Dedifferentiated amniotic fluid mesenchymal stem cell (primary cell): Measurements from ENCODE around the gene KIF3A.
A peak's percentile ranks its signal among the peaks of the same experiment; 100 is the strongest.
"Not testable (repeated sequence)": the region's sequence is repeated elsewhere in the genome, so short reads cannot be mapped to it uniquely, and the experiment has no call there.

ENCODE experiments used
- DNase-seq: peaks from one replicate; pipeline ENCODE4 v3.0.0-alpha.2; 2016; ENCODE audit errors: extremely low spot score

KIF3A gene

DNA sequence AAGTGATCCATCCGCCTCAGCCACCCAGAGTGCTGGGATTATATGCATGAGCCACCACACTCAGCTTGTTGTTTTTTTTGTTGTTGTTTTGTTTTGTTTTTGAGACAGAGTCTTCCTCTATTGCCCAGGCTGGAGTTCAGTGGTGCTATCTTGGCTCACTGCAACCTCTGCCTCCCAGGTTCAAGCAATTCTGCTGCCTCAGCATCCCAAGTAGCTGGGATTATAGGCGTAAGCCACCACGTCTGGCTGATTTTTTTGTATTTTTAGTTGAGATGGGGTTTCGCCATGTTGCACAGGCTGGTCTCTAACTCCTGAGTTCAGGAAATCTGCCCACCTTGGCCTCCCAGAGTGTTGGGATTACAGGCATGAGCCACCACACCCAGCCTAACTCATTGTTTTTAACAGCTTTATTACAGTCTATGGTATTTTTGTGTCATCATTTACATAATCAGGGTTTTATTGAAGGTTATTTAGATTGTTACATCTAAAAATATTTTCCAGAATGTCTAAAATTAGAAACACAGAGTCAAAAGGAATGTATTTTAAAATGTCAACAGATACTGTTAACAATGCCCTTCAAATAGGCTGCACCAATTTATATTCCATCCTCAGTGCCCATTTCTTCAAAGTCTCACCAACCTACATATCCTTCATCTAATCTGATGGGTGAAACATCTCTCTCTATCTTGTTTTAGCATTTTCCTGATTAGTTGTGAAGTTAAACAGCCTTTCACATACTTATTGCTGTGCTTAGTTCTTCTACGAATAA is 18.6 kb downstream of the KIF3A start:
- no peak for DNase-seq

- no peak for DNase-seq
Observed at GRCh38 chr5:132714456-132715307, 22.7 kb downstream of the KIF3A start.

DNA sequence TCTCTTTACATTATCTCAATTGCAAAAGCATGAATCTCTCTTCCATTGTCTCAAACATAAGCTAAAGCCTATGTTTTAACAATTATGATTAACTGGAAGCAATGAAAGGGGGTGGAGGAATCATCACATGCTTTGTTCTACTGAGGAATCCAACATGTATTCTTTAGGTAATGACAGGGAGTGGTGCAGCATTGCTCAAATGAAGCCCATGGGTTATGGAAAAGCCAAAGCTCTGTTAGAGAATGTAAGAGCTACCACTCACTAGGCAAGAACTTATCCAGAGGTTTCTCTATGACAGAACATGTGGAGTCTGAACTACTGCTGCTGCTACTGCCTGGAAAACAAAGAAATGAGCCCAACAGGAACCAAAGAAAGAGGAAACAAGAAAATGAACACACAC is 28.7 kb downstream of the KIF3A start:
- no peak for DNase-seq

DNA sequence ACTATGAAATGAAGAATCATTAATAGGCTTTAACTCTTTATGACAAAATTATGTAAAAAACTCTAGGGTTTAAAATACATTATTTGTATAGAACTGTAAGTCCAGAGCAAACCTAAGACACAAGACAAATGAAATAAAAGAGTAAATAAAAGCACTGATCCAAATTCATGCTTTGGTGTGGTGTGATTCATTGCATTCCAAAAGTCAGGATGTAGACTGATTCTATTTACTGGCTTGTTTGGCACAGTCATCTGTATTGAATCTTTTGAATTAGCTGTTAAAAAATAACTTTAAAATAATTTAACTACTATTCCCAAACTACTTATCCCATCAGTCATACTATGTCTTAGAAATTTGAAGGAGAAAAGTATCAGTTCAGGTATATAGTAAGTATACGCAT is 32.5 kb downstream of the KIF3A start:
- peak; percentile 32 for DNase-seq

DNA sequence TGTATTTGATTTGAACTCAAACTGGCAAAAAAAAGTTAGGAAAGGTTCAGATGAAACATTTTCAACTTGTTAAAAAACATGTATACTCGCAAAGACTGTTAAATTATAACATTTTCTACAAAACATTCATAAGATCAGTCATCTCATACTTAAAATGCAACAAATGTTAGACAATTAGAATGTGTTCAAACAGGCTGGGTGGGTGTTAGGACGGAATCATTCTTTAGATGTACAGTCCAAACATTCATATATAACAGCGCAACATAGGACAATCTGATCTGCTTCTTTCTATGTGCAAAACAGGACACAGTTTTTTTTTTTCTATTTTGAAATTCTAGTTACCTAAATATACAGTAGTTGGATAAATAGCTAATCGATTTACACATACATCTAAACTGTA is 41.4 kb downstream of the KIF3A start:
- no peak for DNase-seq

- DNase-seq = peak; percentile 62
Observed at GRCh38 chr5:132692632-132692967, 44.7 kb downstream of the KIF3A start.

GRCh38 chr5:132691755-132692631 is 45.4 kb downstream of the KIF3A start:
- not testable (repeated sequence) for DNase-seq

DNA sequence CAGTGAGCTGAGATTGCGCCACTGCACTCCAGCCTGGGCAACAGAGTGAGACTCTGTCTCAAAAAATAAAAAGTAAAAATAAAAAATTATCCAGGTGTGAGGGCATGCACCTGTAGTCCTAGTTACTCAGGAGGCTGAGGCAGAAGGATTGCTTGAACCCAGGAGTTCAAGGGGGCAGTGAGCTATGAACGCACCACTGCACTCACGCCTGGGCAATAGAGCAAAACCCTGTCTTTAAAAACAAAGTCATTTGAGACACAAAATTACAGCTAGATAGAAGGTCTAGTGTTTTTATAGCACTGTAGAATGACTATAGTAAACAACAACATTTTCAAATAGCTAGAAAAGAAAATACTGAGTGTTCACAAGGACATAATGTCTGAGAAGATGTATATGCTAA is 47.2 kb downstream of the KIF3A start:
- no peak for DNase-seq

DNA sequence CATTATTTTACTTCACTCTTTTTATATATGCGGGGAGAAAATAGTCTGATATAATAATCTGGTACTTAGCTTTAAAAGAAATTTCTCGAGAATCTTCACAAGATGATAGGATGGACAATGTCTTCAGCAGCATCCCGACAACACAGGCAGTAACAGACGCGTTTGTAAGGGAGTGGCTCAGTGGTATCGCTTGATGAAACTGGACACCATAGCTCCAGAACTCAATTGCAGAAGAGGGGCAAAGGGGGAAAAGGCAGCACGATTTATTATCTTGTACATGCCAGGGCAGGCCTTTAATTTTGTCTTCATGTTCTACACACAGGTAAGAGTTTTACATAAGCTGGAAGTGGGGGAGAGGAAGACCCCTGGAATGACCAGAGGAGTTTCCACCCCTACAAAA is 47.8 kb downstream of the KIF3A start:
- no peak for DNase-seq

DNA sequence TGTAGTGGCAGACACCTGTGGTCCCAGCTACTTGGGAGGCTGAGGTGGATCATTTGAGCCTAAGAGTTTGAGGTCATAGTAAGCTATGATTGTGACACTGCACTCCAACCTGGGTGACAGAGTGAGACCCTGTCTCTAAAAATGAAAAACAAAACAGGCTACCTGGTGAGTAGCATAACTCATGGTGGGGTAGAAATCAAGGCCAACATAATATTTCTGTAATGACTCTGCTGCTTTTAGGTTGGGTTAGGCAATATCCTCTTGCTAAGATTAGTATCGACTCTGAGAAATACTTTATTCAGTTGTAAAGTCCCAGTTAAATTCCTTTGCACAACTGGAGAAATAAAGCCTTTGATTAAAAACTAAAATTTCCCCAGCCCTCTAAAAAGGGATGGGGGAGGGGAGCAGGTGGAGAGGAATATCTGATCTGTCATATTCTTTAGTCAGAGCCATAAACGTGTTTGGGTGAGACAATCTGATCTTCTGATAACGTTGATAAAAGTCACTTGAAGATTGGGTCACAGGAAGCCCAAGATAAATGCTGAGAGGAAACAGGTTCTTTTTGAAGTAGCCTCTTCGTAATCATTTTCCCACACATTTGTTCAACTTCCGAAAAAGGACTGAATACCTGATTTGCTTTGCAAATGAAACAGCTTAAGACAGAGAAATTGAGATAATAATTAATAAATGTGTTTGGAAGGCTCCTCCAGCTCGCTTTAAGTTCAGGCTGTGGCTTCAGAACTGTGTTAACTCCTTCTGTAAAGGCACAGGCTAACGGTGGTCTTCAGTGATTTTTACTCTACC is 48.6 kb downstream of the KIF3A start:
- no peak for DNase-seq

DNA sequence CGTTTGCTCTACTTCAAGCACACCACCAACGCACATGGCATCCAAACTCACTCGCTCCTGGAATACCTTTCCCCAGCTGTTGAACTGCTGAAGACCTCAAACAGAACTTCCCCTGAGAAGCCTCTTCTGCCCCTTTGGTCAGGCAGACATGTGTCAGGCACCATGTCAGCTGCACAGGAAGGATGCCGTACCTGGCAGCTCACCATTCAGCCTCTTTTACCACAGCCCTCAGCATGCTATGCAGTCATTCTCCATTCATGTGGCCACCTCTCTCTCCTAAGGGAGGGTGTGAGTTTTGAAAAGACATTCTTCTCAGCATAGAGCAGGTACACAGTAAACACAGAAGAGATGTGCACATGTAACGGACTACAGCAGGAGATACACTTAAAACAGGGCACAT is 49.4 kb downstream of the KIF3A start:
- DNase-seq = no peak

GRCh38 chr5:132686193-132686592 is 51.2 kb downstream of the KIF3A start:
- no peak for DNase-seq

GRCh38 chr5:132684922-132685720 is 52.2 kb downstream of the KIF3A start:
- DNase-seq = no peak

- DNase-seq = no peak
Observed at GRCh38 chr5:132684491-132684890, 52.9 kb downstream of the KIF3A start.

- DNase-seq = no peak
Observed at GRCh38 chr5:132681983-132682382, 55.4 kb downstream of the KIF3A start.

GRCh38 chr5:132681476-132681831 is 55.9 kb downstream of the KIF3A start:
- no peak for DNase-seq

GRCh38 chr5:132680780-132681475 is 56.4 kb downstream of the KIF3A start:
- DNase-seq = no peak

DNA sequence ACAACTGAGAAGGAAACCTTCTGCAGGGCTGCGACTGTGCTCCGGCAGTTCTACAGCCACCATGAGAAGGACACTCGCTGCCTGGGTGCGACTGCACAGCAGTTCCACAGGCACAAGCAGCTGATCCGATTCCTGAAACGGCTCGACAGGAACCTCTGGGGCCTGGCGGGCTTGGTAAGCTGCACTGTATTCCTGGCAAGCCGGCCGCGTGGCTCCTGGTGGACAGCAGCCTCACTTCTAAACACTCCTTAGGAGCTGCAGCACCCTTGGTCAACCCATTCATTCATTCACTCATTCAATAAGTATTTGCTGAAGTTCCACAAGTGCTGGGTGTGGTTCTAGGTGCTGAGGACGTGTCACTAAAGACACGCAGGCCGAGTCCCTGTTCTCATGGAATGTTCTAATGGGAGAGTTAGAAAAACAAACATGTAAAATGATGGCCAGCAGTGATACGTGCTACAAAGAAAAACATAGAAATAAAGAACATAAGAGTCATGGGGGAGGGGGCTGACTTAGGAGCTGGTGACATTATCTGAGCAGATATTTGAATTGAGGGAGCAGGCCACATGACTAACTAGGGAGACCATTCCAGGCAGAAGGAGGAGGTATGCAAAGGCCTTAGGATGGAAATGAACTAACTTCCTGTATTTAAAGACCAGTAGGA is 57.5 kb downstream of the KIF3A start:
- no peak for DNase-seq

DNA sequence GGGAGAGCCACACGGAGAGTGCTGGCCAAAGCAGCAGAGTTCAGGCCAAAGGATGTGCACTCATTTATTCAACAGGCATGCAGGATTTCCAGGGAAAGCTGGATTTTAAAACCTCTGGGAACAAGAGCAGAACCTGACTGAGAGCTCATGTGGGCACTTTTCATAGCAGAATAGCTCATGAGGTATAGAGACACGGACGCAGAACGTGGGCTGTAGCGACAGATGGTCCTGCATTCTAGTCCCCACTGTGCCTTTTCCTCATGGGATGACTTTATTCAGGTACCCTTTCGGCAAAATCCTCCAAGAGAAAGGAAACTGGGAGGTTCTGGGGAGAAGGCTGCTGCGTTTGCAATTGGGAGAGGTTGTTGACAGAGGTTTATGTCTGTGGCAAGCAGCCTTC is 58.2 kb downstream of the KIF3A start:
- no peak for DNase-seq

- no peak for DNase-seq
Observed at GRCh38 chr5:132678735-132679134, 58.6 kb downstream of the KIF3A start.
